NCI-H2227 treated with DMSO at 0.1 percent for 48 hours (cell line): Measurements from ENCODE around the gene AIG1.
"Not testable (repeated sequence)": the region's sequence is repeated elsewhere in the genome, so short reads cannot be mapped to it uniquely, and the experiment has no call there.

Source experiments
- DNase-seq: peaks from one replicate; lab custom pipeline; 2025; lab: John Stamatoyannopoulos, UW

The AIG1 gene

DNA sequence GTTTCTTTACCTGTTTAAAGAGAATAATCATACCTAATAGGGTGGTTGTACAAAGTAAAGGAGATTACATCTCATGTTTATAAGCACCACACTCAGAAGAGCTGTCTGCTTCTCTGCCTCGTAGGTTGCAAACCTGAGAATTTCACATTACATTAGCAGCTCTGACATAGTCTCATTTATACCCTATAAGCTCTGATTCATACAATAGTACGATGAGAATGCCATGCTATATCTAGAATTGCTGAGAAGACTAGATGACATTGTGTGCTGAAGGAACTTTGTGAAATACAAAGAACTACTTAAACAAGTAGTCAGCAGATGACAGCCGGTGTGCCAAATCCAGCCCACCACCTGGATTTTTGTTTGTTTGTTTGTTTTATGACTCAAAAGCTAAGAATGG lies 268.6 kb downstream of the AIG1 start:
- no peak for DNase-seq

DNA sequence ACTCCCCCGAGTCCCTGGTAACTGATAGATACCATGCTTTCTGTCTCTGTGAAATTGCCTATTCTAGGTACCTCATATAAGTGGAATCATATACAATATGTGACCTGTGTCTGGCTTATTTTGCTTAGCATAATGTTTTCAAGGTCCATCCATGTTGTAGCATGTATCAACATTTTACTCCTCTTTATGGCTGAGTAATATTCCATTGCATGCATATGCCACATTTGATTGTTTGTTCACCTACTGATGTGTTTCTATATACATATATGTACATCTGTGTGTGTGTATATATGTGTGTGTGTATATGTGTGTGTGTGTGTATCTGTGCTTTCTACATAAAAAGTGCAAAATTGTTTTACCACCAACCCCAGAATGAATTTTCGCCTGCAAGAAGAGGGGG lies 270.7 kb downstream of the AIG1 start:
- DNase-seq: no peak

DNA sequence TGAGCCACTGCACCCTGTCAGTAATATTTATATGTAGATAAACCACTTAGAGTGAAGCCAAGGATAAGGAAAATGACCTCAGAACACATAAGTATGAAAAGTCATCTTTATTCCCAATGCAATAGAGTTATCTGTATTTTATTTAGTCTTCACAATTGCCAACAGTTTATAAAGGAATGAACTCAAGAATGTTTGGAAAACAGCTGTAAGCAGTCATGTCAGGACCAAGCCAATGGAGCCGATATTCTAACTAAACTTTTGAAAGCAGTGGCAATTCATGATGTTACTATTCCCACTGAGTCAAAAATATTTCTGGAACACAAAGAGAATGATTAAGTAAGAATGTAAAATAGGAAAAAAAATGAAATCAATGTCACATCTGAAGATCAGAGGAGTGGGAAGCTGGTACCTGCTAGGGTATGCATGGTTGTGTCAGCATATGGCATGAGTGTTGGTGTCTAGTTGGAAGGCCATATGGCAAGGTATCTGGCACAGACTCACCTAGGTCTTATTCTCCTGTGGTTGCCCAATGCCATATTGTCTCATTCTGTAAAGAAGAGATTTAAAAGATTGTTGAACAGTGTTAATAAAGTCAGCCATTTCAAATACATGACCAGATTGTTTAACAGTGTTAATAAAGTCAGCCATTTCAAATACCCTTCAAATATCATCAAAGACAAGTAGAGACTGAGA lies 271.6 kb downstream of the AIG1 start:
- no peak for DNase-seq

DNA sequence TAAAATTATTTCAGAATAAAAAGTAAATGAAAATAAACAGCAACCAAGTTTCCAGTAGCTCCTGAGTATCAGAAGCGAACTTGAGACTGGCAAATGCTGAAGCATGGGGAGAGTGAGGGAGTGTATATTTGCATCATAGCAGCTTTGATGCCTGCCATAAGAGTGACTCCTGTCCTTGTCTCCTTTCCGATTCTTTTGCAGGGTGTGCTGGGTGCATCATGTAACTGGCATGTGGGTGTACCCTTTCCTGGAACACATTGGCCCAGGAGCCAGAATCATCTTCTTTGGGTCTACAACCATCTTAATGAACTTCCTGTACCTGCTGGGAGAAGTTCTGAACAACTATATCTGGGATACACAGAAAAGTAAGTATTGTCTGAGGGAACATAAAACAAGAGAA lies 272.4 kb downstream of the AIG1 start:
- DNase-seq: no peak

DNA sequence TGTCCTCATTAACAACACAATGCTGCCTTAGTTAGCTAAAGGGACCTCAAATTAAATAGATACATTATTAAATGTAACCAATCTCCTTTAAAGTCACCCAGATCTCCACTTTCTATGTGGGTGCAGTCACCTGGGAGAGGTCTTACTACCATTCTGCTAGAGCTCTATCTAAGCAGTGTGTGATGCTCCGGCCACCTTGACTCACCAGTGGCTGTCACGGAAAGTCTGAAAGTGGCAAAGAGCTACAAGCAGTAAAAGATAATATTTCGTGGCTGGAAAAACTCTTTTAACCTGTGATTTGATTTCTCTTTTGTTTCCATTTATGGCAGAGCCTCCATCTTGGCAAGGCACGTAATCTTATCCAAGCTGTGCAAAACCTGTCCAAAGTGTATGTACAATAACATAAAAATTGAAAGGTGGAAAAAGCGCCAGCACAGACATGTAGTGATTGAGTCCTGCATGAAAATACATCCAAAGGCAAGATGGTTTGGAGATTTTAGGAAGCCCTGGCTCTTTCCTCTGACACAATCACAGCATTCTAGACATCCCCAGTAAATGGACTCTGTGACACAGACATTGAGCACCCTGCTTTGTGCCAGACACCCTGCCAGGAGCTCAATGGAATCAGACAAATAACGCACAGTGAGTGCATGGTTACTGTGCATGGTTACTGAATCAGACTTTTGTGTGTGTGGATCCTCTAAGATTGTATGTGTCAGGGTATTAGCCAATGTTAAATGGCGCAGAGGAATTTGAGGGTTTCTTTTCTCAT lies 273.2 kb downstream of the AIG1 start:
- DNase-seq: no peak

DNA sequence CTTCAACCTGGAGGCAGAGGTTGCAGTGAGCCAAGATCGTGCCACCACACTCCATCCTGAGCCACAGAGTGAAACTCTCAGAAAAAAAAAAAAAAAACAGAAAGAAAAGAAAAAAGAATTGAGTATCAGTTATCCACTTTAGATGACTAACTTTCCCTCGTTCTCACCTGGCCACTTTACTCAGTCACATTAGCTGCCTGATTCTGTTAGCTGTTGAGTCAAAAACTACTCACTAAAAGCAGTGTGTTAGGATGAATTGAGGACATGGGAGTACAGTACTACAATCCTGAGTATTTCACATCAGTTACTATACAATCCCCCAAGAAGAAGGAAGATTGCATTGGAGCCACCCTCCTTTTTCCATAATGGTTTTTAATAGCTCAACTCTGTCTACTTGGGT lies 275.2 kb downstream of the AIG1 start:
- DNase-seq: no peak

DNA sequence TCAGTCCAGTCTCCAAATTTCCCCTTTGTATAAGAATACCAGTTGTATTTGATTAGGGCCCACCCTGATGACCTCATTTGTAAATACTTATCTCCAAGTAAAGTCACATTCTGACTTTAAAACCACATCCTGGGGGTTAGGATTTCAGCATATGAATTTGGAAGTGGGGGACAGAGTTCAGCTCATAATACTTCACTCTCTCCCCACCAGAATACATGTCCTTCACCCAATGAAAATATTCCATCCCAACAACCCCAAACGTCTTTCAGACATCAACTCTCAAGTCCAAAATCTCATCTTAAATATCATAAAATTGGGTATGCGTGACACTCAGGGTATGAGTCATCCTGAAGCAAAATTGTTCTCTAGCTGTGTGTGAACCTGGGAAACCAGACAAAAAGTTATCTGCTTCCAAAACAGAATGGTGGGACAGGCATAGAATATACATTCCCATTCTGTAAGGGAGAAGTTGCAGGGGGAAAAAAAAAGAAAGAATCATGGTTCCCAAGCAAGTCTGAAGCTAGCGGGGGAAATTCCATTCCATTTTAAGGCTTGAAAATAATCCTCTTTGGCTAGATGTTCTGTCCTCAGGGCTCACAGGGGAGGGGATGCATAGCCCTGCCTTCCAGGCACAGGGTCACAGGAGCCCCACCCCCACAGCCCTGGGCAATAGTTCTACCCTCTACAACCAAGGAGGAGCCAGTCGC lies 275.9 kb downstream of the AIG1 start:
- no peak for DNase-seq

DNA sequence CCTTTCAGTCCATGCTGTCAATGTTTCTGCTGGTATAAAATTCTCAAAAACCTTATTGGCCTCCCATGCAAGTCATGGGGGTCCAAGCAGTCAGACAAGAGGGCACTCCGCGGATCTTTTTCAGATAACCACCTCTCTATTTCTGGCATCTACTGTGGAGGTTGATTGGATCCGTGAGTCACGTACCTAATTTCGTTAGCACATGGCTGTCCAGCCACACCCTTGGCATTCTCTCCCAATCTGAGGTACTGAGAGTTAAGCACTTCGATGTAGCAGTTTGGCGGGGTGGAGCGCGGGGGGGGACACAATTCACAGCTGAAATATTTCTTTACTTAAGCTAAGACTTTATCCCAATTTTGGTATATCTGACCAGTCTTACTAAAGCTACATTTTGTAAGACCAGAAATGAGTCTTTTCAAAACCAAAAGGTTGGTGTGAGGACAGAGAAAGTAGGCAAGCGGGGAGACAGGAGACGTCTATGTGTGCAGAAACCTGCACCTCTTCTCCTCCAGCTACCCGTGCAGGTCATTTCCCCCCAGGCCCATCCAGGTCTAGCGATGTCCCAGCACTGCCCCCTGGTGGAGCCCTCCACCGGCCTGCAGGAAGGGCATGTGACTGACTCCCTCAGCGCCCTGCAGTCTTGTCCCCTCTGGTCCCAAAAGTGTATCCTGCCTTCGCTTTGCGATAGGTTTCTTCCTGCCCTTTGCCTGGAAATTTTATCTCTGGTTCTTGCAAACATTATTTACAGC lies 276.7 kb downstream of the AIG1 start:
- DNase-seq: no peak

DNA sequence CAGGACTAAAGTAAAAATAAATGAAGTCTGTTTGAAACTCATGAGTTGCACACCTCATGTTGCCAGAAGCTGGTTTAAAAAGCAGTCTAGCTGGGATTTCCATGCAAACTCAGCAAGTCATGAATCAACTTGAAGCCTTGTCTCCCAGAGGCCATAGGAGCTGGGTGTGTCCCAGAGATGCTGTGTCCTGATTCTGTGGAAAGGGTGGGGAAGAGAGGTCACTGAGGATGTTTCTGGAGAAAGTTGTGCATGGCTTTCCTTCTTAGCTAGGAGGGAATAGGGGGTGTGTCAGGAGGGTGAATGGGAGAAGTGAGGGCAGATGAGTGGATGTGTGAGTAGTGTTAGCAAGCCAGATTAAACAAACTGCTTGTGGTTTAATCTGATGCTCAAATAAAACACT lies 278.5 kb downstream of the AIG1 start:
- no peak for DNase-seq

DNA sequence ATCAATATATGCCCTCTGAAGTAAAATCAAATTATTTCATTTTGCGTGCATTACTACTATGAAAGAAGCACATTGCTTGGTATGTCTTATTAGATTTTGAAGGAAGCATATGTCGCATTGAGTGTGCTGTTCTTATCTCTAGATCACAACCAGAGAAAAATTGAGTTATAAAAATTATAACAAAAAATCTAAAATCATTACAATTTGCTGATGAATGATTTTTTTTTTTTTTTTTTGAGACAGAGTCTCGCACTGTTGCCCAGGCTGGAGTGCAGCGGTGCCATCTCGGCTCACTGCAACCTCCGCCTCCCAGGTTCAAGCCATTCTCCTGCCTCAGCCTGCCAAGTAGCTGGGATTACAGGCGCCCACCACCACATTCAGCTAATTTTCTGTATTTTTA lies 284.8 kb downstream of the AIG1 start:
- DNase-seq: not testable (repeated sequence)

DNA sequence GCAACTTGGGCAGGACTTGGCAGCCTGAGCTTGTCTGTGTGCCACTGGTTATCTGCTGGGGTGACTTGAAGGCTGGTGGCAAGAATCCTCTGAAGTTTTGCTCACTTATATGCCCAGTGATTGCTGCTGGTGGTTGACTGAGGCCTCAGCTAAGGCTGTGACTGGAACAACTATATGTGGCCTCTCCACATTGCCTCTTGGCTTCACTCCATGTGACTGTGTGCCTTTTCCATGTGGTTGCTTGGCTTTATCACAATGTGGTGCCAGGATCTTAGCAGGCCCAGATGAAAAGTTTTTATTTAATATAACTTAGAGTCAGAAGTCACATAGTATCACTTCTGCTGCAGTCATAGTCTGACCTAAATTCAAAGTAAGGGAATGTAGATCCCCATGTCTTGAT lies 285.3 kb downstream of the AIG1 start:
- no peak for DNase-seq

DNA sequence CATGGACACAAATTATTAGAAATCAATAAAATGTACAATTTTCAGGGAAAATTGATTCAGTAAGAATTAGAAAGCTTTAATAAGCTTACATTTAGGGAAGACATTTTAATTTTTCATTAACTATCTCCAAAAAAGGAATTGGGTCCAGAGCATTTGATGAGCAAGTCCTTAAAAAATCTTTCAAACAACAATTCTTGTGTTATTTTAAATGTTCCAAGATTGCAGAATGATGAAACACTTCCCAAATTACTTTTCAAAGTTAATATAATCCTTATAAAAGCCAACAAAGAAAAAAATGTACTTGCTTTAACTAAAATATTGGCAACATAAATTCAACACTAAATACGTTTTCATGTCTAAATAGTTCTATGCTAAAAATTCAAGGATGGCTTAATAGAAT lies 287.8 kb downstream of the AIG1 start:
- no peak for DNase-seq

DNA sequence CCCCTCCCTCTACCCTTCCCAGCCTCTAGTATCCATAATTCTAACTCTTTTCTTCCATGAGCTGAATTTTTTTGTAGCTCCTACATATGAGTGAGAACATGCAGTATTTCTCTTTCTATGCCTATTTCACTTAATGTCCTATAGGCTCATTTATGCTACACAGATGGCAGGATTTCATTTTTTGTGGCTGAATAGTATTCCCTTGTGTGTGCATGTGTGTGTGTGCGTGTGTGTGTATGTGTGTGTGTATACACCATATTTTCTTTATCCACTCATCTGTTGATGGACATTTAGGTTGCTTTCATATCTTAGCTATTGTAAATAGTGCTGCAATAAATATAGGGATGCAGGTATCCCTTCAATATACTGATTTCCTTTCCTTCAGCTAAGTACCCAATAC lies 288.8 kb downstream of the AIG1 start:
- DNase-seq: no peak

DNA sequence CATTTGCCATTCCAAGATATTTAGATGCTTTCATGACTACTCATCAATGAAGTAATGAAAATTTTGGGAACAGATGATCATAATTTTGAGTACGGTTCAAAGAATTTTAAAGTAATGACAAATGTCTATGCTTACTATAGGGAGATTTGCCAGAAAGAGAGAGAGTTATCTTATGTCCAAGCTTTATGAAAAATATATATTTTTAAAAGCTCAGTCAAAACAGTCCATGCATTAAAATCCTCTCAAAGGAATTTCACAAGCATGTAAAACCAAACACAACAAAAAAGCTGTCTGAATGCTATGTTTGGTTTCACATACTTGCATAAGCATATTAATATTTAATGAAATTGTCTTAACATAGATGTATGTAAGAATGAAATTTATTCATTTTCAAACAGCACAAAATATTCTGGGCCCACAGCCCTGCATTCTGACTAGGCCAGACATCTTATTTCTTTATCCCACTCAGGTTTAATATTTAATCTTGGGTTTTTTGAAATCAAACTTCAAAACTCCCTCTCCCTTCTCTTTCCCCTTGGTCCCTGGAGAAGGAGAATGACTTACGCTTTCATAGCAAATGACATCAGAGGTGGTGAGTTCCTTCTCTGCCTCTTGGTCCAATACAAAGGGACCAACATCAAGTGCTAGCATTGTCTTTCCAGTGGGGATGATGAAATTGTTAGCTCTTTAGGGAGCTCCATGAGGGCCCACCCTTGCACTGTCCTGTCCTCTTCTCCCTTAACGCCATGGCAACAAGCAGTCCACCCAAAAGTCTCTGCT lies 295.6 kb downstream of the AIG1 start:
- no peak for DNase-seq

DNA sequence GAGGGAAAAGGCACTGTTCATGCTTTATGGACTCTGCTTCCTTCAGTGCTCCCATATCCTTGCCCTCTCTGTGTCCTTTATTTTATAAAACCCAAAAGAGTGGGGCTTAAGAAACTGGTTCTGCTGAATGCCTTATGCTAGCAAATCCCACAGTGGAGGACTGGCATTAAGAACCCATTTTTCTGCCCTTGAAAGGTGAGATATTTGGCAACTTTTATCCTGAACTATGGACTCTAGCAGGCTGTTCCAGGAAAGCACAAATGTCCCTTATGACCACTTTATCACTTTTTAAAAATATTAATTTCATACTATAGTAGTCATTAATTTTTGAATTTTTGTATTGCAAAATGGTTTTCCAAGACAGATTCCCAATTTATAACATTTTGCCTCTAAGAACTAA lies 296.5 kb downstream of the AIG1 start:
- DNase-seq: no peak

DNA sequence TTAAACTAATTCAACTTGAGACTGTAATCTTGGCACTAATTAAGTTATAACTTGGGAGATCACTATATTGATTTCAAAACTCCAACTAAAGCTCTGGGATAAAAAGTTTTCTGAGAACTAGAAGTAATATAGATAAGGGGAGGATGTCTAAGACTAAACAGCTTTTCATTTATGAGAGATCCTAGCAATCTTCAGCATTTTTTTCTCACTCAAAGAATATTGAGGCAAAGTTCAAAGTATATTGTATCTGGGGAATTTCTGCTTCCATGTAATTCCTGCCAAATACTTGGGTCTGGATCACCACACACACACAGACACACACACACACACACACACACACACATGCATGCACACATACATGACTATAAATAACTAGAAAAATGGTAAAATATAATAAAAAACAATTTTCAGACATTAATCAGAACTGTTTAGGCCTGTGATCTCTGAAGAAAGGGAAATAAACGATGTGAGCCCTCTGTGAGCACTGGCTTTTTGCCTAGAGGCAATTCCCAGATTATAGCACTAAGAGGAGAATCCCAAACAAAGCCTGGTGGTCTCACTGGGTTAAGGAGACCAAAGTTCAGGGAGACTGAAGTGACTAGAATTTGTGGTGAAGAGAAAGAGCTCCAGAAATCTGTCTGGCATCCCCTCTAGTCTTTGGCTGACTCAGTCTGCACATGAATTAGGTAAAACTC lies 297.0 kb downstream of the AIG1 start:
- no peak for DNase-seq

DNA sequence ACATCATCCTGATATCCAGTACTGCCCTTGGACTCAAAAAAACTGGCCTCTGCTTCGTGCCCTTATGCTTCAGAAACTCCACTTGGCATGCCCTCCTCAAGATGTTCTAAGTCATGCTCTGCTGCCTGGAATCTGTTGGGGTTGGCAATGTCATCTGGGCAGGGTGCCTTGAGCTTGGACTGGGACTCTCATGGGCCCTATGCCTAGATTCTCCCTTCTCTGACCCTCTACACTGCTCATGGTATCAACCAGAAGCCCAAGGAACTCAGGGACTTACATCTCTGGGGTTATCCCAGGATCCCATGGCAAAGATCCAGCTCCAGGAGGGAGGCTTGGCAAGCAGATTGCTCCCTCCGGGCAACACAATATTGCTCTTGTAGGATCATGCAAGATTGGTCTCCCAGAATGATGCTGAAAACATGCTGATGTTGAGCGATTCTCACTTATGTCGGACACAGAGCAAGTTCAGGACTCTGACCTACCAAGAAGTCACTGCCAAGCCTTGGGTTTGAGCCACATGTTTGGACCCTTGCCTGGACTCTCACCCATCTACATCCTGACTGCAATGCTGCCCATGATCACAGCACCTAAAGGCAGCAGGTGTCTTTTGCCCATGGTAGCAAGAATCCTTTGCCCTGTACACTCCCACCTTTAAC lies 301.0 kb downstream of the AIG1 start:
- DNase-seq: no peak

DNA sequence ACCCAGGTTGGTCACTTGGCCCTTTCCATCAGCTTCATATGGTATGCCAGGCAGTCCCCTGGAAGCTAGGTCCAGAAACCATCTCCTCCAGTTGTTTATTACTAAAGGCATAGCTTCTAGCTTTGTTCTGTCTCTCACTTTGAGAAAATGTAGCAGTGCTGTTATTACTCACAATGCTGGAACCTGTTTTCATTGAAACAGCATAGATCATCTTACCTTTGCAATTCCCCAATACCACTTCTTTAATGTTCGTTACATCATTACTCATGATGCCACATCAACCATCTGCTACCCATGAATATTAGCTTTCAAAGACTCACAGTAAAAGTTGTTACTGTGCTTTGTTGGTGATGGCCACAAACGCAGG lies 301.5 kb downstream of the AIG1 start:
- no peak for DNase-seq

DNA sequence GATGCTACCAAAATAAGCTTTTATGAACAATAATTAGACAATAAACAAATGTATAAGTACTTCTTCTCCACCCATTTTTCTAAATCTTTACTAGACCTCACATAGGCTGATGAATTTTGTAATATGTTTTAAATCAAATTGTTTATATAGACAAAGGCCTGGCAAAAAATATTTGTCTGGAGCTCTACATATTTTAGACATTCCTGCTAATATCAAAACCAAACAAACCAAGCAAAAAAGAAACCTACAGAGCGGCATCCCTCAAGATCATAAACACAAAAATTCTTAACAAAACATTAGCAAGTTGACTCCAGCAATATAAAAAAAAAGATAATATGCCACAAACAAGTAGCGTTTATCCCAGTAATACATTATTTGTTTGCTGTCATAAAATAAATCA lies 302.6 kb downstream of the AIG1 start:
- DNase-seq: no peak

DNA sequence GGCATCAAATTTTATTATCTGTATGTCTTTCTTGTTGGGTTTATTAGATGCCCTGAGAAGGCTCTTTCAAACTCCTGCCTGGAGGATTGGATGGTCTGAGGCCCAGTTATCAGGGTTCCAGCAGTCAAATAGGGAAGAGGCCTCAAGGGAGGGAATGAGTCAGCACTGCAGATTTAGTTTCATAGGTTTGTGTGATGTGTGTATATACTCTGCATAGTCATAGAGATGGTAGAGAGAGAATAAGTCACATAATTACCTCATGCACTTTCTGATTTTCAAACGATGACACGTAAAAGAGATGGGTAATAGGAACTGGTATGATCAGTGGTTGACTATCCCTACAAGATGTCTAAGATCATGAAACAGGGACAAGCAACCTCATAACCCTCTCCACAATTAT lies 307.7 kb downstream of the AIG1 start:
- no peak for DNase-seq

DNA sequence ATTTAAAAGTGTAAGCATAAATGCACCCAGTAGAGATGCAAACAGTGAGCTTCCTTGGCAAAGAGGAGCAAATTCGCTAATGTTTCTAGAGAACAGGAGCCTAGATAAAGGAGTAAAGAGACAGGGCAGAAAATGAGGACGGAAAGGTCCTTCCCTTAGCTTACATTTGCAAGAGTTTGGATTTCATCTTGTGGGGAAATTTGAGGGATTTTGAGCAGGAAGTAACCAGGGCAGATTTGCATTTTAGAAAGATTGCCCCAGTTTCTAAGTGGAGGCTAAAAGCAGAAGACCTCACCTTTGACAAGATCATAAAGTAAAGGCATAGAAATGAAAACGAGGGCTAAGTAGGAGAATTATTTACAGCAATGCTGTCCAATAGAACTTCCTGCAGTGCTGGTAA lies 309.3 kb downstream of the AIG1 start:
- no peak for DNase-seq
